ENCODE results near the gene SPO11.

GRCh38 chr20:57312138-57312537, 17.5 kb upstream of the SPO11 start:
- TF ChIP-seq POLR2A (IDR thresholded peaks at IDR 0.05) = no peak
- TF ChIP-seq CTCF (IDR thresholded peaks at IDR 0.05) = no peak
